Body of pancreas (tissue), 4 donors: ENCODE results near the gene ISM1.

ENCODE experiments used
- POLR2A ChIP-seq, 3 donors: fragments of 450-650 bp; IDR thresholded peaks; one replicate each; pipeline ENCODE4 v1.6.1; 2016; ENCODE audit warnings: antibody characterized with exemption in 3 of 3, mild to moderate bottlenecking in 2 of 3
- TF ChIP-seq, protein P1 (sequence below), 7 experiments: fragments of 450-650 bp in 4 of 7; fragments of 200-600 bp in 3 of 7; sonication (generic) in 3 of 7; IDR thresholded peaks; one replicate each; pipeline ENCODE4 v1.5.1; 2016 to 2019; ENCODE audit warnings: antibody characterized with exemption in 7 of 7

- TF ChIP-seq, protein P1, sequence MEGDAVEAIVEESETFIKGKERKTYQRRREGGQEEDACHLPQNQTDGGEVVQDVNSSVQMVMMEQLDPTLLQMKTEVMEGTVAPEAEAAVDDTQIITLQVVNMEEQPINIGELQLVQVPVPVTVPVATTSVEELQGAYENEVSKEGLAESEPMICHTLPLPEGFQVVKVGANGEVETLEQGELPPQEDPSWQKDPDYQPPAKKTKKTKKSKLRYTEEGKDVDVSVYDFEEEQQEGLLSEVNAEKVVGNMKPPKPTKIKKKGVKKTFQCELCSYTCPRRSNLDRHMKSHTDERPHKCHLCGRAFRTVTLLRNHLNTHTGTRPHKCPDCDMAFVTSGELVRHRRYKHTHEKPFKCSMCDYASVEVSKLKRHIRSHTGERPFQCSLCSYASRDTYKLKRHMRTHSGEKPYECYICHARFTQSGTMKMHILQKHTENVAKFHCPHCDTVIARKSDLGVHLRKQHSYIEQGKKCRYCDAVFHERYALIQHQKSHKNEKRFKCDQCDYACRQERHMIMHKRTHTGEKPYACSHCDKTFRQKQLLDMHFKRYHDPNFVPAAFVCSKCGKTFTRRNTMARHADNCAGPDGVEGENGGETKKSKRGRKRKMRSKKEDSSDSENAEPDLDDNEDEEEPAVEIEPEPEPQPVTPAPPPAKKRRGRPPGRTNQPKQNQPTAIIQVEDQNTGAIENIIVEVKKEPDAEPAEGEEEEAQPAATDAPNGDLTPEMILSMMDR (IDR thresholded peaks at IDR 0.05) = no peak
- TF ChIP-seq POLR2A (IDR thresholded peaks at IDR 0.05) = no peak
These were observed 30.2 kb downstream of the ISM1 start for GRCh38 chr20:13251106-13251903.
